ENCODE measurements around the gene CHRM4.

DNA sequence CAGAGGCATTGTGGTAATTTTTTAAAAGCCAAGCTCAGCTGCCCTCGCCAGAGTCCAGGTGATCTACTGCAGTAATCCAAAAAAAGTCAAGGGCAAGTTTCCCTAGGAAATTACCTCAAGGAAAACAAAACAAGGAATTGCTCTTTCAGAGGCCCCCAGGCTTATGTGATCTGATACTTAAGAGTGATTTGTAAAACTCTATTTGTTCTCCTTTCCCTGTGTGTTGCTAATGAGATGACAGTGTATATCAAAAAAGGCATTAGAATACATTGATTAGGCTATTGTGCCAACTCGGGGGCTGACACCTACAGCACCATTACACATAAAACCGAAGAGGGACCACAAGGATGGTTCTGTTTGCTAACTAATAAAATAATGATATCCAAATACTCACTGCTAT, 44.5 kb upstream of the CHRM4 start:
- TF ChIP-seq GATA3 (IDR thresholded peaks at IDR 0.05; ENCODE audit: low read depth, low read length) (no peak), GATA2 (IDR thresholded peaks at IDR 0.05; ENCODE audit: low read depth, low read length) (no peak)

All from SH-SY5Y (cell line).